Smooth muscle cell (in vitro differentiated cells): ENCODE results near the gene PAGR1. TPM values are rescaled to one million over a fixed set of nuclear protein-coding genes. Genes with fewer than 3 reads are reported as not detected.

Source experiments
- DNase-seq: peaks from one replicate; lab custom pipeline; 2025; ENCODE audit not compliant: unreplicated experiment; lab: John Stamatoyannopoulos, UW
- H2AFZ ChIP-seq: fragments of 200-600 bp; sonication (generic); 2 replicates; pipeline ENCODE4 v1.6.0; 2016; ENCODE audit warnings: antibody characterized with exemption, low read depth, mild to moderate bottlenecking
- H3F3A ChIP-seq: fragments of 200-600 bp; sonication (generic); 2 replicates; pipeline ENCODE4 v1.6.0; 2017; ENCODE audit warnings: antibody characterized with exemption, low read depth
- H3K27ac ChIP-seq: fragments of 200-600 bp; sonication (generic); 2 replicates; pipeline ENCODE4 v1.5.1; 2016; ENCODE audit warnings: low read depth, mild to moderate bottlenecking
- H3K27me3 ChIP-seq: fragments of 200-600 bp; sonication (generic); 2 replicates; pipeline ENCODE4 v1.6.1; 2016; ENCODE audit warnings: low read depth, mild to moderate bottlenecking
- H3K36me3 ChIP-seq: fragments of 200-600 bp; sonication (generic); 2 replicates; pipeline ENCODE4 v1.5.1; 2016; ENCODE audit warnings: low read depth
- H3K4me1 ChIP-seq: fragments of 200-600 bp; sonication (generic); 2 replicates; pipeline ENCODE4 v1.5.1; 2016; ENCODE audit warnings: low read depth
- H3K4me2 ChIP-seq: fragments of 200-600 bp; sonication (generic); 2 replicates; pipeline ENCODE4 v1.6.0; 2016; ENCODE audit warnings: mild to moderate bottlenecking
- H3K4me3 ChIP-seq: fragments of 200-600 bp; sonication (generic); 2 replicates; pipeline ENCODE4 v1.5.1; 2016; ENCODE audit warnings: mild to moderate bottlenecking
- H3K79me2 ChIP-seq: fragments of 200-600 bp; sonication (generic); 2 replicates; pipeline ENCODE4 v1.6.0; 2016; ENCODE audit warnings: low read depth, mild to moderate bottlenecking
- H3K9ac ChIP-seq: fragments of 200-600 bp; sonication (generic); 2 replicates; pipeline ENCODE4 v1.6.0; 2016; ENCODE audit warnings: low read depth
- H3K9me3 ChIP-seq: fragments of 200-600 bp; sonication (generic); replicated peaks from 2 replicates; pipeline ENCODE4 v1.5.1; 2016; ENCODE audit warnings: low read depth
- H4K20me1 ChIP-seq: fragments of 200-600 bp; sonication (generic); 2 replicates; pipeline ENCODE4 v1.6.0; 2016; ENCODE audit warnings: low read depth
- CTCF ChIP-seq: fragments of 200-600 bp; sonication (generic); IDR thresholded peaks from 2 replicates; pipeline ENCODE4 v1.5.1; 2017; ENCODE audit warnings: borderline replicate concordance, mild to moderate bottlenecking, antibody characterized with exemption; ENCODE audit not compliant: insufficient read depth, poor library complexity, severe bottlenecking
- WGBS: methylation state at CpG from one replicate; pipeline ENCODE4 v1.1.7; 2016; ENCODE audit warnings: low lambda C conversion rate; 5-methylcytosine and 5-hydroxymethylcytosine counted together
- polyA plus RNA-seq: library from polyadenylated mRNA; unstranded; fragments of >200 nt; fragmentation: Nextera tagmentation; extraction: Ambion mirVana; gene quantifications from 2 replicates; pipeline ENCODE4 v1.2.1, GENCODE V29; 2016
- total RNA-seq: library from RNA; depleted of rRNA; stranded (reverse); fragments of >200 nt; gene quantifications from 2 replicates; pipeline ENCODE4 v1.2.3, GENCODE V29; 2014

The PAGR1 gene
- total and polyA plus RNA-seq, 2 experiments from 2014 or later, result 15.6 to 34.5 TPM

GRCh38 chr16:29804455-29805231 is 11.3 kb upstream of the PAGR1 start:
- no peak for DNase-seq
- Histone ChIP-seq H3K9me3 (no peaks in the 10 kb centered on the region), H3K79me2 (peaks cover 16% of the 10 kb centered on the region), H3K9ac (peak overlapping the region; percentile 82), H3K4me1 (peaks cover 22% of the 10 kb centered on the region), H4K20me1 (peaks cover 17% of the 10 kb centered on the region), H3K27ac (peak overlapping the region; percentile 80), H3F3A (peaks cover 23% of the 10 kb centered on the region), H3K4me3 (peak overlapping the region; percentile 73), H3K36me3 (no peaks in the 10 kb centered on the region), H3K27me3 (no peaks in the 10 kb centered on the region), H3K4me2 (peak overlapping the region; percentile 86), H2AFZ (peak overlapping the region; percentile 40)
- WGBS, result 31% methylated on average over 26 of the region's 26 CpGs
- TF ChIP-seq CTCF, result no peak

DNA sequence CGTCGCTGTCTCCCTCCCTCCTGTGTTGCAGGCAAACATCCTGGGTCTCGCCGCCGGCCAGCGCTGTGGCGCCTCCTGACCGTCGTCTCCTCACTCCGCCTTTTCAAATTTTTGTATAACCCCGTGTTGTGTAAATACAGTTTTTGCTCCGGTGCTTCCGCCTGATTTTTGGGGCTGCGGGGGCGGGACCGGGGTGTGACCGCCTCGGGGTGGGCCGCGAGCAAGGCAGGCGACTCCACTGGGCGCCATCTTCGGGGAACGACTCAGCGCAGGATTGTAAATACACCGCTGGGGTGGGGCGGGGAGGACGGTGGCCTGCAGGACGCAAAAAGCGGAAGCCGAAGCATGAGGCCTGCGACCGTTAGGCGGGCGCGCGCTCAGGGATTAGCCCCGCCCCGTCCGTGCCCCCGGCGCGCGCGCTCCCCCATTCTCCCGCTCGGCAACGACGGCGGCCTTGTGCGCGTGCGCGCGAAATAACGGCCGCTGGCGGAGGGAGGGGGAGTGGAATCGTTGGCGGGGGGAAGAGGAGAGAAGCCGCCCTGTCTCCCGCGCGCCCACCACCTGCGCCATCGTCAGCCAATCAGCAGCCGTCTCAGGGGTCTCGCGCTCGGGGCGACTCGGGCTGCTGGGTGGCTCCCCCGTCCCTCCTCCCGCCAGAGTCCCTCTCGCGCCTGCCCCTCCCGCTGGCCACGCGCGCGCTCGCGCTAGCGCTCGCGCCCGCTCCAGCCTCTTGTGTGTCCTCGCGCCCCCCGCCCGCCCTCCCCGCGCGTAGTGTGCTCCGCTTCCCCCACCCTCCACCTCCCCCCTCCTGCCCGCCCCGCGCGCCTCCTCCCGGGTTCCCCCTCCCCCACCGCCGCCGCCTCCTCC is 10.5 kb upstream of the PAGR1 start:
- Histone ChIP-seq H3K27ac (peak overlapping the region; percentile 80), H3K27me3 (no peaks in the 10 kb centered on the region), H4K20me1 (peaks cover 23% of the 10 kb centered on the region), H3K4me1 (peaks cover 28% of the 10 kb centered on the region), H3K4me2 (peak overlapping the region; percentile 86), H3F3A (peaks cover 31% of the 10 kb centered on the region), H3K4me3 (peak overlapping the region; percentile 73), H3K36me3 (no peaks in the 10 kb centered on the region), H3K9ac (peak overlapping the region; percentile 82), H3K79me2 (peaks cover 19% of the 10 kb centered on the region), H3K9me3 (no peaks in the 10 kb centered on the region), H2AFZ (peak overlapping the region; percentile 40)
- WGBS, result under 1% methylated on average over 38 of the region's 103 CpGs
- TF ChIP-seq CTCF, result no peak
- peak; percentile 97 for DNase-seq

GRCh38 chr16:29806099-29806579 is 9.8 kb upstream of the PAGR1 start, which contains the start of gene MAZ:
MAZ (plus strand) TSS chr16:29806529; CDS start chr16:29806702, 173 bp downstream.
- H3K27me3 ChIP-seq, result no peaks in the 10 kb centered on the region
- no CpG with 5 or more reads among the region's 67 CpGs for WGBS
- no peak for TF ChIP-seq CTCF

More at GRCh38 chr16:29806099-29806579, 9.8 kb upstream of the PAGR1 start, which contains the start of gene MAZ:
- no peak for DNase-seq
- Histone ChIP-seq H3K9me3 (no peaks in the 10 kb centered on the region), H3K36me3 (no peaks in the 10 kb centered on the region), H3K4me1 (peaks cover 34% of the 10 kb centered on the region), H2AFZ (no peak within 1 kb of the TSS), H3K27ac (peak within 1 kb of the TSS; percentile 95), H3K4me3 (peak within 1 kb of the TSS; percentile 73), H3F3A (peaks cover 35% of the 10 kb centered on the region), H4K20me1 (peaks cover 28% of the 10 kb centered on the region), H3K9ac (peak within 1 kb of the TSS; percentile 63), H3K4me2 (peak within 1 kb of the TSS; percentile 87), H3K79me2 (peaks cover 19% of the 10 kb centered on the region)
